Stimulated activated CD8-positive, alpha-beta memory T cell treated with anti-CD3 and anti-CD28 coated beads, Interleukin-4, amount 100 ng/mL, for 4 hours (primary cell): ENCODE data around the gene SLC44A5.
"Not testable (repeated sequence)": the region's sequence is repeated elsewhere in the genome, so short reads cannot be mapped to it uniquely, and the experiment has no call there.

Source experiments
- DNase-seq, 2 donors: peaks; one replicate each; pipeline ENCODE4 v3.0.0-alpha.2; 2020; ENCODE audit warnings: low read depth in 2 of 2, low spot score in 1 of 2

The SLC44A5 gene

DNA sequence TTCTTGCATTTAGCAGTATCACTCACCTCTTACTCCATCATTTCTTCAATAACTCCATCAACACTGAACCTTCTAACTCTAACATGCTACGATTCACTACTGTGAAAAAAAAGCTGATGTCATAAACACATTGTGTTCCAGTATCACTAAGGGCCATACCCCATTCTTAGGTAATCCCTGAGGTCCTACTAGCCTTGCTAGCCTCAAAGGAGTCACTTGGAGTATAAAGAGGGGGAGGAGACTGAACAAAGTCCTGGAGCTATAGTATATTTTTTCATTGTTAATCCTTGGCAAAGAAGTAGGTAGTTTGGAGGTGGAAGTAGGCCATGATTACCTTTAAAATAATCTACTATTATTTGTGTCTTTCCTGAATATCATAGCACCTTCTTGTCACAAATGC, at the start of gene SLC44A5:
SLC44A5 (minus strand) TSS at position 101 of the 400 bp plus-strand sequence. CDS start 69,667 bp downstream, outside the sequence.
- DNase-seq = no peak

DNA sequence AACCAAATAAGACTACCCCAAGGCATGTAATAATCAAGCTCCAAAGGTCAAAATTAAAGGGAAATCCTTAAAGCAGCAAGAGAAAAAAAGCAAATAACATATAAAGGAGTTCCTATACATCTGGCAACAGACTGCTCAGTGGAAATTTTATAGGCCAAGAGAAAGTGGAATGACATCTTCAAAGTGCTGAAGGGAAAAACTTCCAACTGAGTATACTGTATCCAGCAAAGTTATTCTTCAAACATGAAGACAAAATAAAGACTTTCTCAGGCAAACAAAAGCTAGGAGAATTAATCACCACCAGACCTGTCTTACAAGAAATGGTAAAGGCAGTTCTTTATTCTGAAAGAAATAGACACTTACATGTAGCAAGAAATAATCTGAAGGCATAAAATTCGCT, 45.0 kb upstream of the SLC44A5 start:
- no peak for DNase-seq

DNA sequence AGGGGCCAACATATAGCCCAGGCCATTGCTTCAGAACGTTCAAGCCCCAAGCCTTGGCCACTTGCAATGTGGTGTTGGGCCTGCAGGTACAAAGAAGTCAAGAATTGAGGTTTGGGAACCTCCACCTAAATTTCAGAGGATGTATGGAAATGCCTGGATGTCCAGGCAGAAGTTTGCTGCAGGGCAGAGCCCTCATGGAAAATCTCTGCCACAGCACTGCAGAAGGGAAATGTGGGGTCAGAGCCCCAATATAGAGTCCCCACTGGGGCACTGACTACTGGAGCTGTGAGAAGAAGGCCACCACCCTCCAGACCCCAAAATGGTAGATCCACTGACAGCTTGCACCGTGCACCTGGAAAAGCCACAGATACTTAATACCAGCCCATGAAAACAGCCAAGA, 36.3 kb upstream of the SLC44A5 start:
- DNase-seq = not testable (repeated sequence)

DNA sequence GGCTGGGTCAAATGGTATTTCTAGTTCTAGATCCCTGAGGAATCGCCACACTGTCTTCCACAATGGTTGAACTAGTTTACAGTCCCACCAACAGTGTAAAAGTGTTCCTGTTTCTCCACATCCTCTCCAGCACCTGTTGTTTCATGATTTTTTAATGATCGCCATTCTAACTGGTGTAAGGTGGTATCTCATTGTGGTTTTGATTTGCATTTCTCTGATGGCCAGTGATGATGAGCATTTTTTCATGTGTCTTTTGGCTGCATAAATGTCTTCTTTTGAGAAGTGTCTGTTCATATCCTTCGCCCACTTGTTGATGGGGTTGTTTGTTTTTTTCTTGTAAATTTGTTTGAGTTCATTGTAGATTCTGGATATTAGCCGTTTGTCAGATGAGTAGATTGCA, 34.2 kb upstream of the SLC44A5 start:
- DNase-seq = not testable (repeated sequence)

DNA sequence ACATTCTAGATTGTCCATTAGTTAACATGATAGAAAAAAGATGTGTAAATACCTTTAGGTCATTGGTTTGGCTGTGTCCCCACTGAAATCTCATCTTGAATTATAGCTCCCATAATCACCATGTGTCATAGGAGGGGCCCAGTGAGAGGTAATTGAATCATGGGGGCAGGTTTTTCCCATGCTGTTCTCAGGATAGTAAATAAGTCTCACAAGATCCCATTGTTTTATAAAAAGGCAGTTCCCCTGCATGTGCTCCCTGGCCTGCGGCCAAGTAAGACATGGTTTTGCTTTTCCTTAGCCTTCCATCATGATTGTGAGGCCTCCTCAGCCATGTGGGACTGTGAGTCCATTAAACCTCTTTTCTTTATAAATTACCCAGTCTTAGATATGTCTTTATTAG, 32.5 kb upstream of the SLC44A5 start:
- no peak for DNase-seq

DNA sequence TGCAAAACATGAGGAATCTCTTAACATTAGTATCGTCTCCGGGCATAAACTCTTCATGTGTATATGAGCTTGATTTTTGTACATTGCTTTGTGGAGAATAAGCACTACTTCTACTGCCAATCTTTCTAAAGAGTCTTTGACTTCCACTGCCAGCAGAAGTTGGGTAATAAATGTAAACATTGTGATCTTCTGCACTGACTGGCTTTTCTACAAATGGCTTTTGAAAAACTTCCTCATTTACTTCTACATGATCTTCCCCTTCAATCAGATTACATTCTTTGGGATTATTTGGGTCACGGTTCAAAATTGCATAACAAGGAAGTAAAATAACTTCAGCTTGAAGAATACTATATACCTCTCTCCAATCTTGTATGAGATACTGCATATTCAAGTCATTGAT, 30.4 kb upstream of the SLC44A5 start:
- DNase-seq = no peak

DNA sequence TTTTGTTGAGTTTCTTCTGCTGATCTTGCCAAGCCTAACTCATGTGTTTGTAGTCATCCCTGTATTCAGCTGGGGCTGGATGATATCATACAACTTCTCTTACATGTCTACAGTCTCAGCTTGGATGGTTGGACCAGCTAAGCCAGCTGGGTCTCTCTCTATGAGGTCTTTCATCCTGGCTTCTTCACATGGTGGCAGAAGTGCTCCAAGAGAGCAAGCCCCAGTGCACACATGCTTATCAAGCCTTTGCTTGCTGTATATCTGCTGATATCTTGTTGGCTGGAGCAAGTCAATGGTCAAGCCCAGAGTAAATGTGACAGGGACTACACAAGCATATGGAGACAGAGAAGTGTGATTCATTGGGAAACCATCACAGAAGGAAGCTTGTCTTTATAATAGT, 29.2 kb upstream of the SLC44A5 start:
- no peak for DNase-seq

DNA sequence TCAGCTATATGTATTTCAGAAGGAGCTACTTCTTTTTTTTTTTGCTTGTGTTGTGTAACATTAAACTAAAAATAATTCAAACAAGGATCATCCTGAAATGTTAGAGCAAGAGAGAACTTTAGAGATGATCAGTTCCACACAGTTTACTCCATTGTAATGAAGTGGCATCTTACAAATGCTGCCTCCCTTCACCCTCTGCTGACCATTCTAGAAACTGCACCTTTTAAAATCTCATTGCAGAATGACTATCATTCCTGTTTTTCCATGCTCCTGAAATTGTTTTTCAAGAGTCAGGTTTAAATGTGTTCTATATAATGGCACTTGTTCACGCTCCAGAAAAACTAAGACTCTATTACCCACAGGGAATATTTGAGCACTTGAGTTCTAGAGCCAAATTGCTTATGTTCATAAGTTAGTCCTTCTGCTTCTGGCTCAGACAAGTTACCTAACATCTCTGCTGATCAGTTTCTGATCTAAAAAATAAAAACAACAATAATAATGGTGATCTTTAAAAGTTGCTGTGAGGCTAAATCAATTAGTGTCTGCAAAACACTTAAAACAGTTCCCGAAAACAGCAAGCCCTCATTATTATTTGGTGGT, 21.5 kb upstream of the SLC44A5 start:
- DNase-seq = no peak

DNA sequence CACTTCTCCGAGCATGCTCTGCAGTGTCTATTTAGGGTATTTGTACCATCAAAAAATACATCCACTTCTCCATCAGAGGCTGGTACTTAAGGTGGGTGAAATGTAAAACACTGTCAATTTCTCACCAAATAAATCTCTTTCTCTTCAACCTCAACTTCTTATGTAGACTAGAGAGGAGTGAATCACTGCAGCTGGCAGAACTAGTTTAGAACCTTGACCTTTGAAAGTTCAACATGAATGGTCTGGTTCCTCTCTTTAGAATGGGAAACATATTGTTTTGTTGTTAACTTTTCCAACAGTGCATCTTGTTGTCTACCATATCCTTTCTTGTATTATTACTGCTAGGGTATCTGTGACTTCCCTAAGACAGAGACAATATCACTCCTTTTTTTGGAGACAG, 20.1 kb upstream of the SLC44A5 start:
- no peak for DNase-seq

DNA sequence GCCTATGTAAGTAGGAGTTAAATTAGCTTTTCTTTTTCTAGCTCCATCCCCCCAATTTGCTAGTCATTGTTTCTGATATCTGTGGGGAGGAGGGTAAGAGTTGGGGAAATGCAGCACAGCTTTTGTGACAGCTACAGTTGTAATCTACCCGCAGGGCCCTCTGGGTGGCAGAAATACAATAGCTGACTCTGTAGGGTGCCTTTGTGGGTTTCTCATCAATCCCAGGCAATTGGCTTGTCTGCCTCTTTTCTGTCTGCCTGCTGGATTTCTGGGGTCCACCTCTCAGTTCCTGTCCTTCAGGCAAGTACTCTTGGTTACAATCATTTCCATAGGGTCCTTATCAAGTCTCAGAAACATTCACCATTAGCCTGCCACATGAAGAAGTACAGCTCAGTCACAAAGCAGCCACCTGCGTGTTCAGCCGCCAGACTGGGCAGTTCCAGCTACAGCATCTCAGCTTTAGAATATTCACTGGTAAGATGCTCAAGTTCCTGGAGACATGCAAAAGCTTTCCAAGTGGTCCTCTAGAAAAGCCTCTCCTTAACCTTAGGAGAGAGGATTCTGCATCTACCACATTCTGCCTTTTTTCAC, 19.2 kb upstream of the SLC44A5 start:
- DNase-seq = no peak

DNA sequence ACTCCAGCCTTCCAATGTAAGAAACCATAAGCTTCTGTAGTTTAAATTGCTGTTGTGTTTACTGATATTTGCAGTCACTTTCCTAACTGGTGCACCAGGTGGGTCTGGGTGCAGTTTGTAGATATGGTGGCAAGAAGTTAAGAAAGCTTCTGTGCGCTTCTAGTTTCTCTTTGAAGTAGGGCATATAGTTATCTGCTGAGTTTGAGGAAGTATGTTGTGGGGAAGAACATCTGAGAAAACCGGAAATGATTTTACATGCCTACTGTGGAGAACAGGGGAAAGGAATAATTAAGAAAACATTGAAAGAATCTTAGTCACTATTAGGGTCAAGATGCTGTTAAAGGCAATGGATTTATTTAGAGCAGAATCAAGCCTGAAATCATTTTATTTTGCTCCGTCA, 14.9 kb upstream of the SLC44A5 start:
- no peak for DNase-seq

DNA sequence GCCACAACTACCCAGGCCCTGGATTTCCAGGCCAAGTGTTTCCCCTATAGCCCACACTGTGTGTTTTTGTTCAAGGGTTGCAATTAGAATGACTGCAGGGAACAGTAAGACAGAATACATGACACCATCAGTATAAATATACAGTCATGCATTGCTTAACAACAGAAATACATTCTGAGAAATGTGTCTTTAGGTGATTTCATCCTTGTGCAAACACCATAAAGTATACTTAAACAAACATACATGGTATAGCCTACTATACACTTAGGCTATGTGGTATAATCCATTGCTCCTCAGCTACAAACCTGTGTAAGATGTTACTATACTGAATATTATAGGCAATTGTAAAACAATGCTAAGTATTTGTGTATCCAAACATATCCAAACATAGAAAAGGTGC, 7.5 kb upstream of the SLC44A5 start:
- no peak for DNase-seq

DNA sequence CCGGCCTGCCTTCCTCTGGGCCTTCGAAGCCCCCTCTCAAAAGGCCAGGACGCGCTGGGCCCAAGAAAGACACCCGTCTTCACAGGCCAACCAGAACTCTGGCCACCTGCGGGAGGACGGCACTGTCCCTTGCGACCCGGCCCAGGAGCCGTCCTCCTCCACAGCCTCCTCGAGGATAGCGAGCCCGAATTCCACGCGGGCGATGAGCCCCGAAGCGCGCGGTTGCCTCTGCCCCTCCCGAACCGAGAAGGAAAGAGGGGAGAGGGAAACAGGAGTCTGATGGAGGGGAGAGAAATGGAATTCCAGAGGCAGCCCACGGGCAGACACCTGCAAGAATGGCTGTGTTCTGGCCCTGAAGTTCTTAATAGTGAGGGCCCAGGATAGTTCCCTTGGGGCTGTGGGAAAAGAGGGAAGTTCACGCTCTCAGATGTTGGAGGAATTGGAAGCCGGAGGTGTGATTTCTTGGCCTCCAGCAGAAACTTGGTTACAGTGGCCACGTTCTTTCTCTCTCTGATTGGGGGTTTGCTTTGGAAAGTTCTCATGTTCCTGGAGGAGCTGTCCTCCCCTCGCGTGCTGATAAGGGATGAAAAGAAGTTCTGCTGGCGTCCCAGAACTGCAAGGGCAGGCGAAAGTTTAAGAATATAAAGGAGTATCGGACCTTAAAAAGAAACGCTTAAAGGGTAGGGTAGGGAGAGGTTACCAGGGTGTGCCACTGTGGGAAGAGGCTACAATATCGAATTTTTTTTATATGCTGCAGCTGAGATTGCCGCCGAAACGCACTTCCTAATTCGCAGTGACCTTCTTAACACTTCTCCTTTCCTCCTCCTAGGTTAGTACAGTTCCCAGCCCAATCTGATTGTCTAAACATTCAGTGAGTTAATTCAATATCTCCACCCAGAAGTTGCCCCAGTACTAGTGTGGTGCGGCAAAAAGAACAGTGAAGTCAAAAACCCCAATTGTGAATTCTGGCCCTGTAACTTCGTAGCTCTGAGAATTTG, 5.8 kb upstream of the SLC44A5 start:
- DNase-seq = no peak

DNA sequence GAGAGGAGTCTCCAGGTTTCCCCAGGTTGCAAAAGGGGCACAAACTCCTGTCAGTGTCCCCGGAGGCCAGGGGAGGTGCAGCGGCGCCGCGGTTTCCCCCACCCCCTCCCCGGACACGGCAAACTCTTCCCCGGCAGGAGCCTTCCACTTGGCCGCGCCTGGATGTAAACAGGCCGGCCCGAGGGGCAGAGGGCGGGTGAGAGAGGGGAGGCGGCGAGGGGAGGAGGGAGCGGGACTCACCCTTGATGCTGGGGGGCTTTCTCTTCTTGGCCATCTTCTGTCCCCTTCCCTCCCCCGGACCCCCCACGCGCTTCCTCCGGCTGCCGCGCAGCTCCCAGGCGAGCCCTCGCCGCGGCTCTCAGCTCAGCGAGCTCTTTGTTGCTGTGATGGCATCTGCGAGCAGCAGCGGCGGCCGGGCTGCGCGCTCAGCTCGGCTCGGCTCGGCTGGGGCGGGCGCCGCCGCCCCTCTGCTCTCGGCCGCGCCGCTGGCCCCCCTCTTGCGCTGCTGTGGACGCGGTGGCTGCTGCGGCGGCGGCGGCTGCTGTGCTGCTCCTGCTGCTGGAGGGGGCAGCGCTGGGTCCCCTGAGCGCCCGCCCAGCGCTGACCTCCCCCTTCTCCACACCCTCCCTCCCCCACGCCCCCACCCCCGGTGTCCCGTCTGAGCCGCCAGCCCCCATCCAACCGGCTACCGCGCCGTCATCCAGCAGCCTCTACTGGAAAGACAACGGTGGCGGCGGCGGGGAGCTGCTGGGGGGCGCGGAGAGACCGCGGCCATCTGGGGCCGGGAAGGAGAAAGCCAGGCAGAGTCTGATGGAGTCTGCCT, 4.9 kb upstream of the SLC44A5 start:
- DNase-seq = no peak

DNA sequence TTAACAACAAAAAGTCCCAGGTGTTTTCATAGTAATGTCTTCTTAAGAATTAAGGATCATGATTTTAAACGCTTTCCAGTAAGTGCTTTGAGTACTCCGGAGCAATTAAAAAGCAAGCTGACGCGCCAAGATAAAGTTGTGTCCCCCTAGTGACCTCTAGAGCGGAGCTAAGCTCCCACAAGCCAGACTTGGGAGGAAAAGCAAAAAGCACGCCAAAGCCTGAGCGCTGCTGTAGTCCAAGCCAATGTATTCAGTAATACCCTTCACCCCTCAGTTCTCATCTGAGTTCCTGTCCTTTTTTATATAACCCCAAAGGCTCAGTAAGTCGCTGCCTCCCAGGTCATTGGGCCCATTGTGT, 3.5 kb upstream of the SLC44A5 start:
- DNase-seq = no peak

DNA sequence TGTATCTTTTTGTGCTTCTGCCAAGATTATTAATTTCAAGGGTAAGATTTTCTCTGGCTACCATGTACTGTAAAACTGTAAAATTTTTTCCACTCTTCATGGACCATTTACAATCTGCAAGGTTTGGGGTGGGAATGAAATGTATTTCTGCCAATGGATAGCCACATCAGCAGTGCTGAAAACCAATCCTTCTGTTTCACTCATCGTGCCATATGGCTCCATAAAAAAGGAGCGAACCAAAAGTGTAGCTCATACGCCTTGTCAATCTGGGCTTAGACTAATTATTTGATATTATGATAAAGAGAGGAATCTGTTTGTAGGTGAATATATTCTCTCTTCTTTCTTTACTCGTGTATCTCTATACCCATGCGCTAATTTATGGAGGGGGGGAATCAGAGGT, 3.0 kb upstream of the SLC44A5 start:
- DNase-seq = no peak

DNA sequence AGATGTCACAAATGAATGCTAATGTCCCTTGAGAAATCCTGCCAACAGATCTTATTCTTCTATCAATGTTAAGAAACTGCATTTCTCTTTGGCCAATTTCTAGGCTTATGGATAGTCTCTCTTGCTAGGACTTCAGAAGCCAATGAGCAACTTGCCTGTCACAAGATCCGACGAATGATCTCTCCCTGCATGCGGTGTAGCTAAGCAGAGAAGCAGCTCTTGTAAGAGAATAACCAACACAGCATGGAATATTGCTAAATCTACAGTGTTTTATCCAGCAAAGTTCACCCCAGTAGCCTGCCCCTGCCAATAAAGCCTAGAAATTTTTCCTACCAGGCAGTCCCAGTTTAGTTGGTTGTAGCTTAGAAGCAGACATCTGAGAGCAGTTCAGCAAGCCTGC, 2.1 kb upstream of the SLC44A5 start:
- DNase-seq = no peak

DNA sequence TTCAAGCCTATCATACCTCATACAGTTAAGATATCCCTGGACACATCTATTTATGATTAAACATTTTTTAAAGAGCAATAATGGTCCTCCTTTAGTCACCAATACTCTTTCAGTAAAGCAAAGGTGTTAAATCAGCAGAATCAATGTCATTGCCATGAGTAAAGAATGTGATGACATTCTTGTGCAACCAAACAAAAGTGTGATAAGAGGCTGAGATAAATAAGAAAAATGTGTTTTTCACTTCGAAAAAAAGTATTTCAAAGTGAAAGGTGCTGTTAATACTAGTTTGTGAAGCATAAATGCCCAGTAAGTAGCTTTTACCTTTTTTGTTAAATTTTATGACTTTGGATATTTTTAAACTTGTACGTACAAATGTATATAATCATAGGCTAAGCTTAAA, 8.4 kb downstream of the SLC44A5 start:
- DNase-seq = no peak

DNA sequence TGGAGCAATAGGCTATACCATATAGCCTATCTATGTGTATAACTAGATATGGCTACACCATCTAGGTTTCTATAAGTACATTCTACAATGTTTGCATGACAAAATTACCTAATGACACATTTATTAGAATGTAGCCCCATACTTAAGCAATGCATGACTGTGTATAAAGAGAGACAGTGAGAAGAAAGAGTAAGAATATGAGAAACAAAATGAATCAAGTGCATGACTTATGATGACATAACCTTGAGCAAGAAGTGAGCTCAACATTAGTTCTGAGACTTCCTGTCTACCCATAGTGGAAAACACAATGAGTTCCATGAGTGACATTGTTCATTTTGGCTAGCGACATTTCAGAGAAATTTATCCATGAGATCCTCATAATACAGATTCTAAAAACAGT, 10.1 kb downstream of the SLC44A5 start:
- DNase-seq = no peak

DNA sequence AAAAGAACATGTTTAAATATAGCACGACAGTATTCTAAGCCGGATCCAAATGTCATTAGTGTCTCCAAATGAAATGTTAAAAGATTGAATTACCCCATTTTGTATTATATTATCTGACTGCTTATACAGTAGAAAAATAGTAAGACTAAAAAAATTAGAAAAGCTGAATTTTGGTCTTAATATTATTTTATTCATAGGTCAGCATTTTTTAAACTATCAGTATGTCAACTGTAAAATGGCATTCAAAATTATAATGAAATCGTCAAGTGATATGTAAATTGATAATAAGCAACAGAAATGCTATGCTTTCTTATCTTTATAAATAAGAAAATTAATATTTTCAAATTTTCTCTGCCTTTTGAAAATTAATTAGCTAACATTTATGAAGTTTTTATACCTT, 16.6 kb downstream of the SLC44A5 start:
- no peak for DNase-seq

DNA sequence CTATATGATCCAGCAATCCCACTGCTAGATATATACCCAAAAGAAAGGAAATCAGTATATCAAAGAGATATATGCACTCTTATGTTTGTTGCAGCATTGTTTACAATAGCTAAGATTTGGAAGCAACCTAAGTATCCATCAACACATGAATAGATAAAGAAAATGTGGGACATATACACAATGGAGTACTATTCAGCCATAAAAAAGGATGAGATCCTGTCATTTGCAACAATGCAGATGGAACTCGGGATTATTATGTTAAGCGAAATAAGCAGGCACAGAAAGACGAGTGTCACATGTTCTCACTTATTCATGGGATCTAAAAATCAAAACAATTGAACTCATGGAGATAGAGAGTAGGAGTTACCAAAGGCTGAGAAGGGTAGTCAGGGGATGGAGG, 17.5 kb downstream of the SLC44A5 start:
- DNase-seq = not testable (repeated sequence)
